ENCODE data around the gene WASF3. TPM values are rescaled to one million over a fixed set of nuclear protein-coding genes. Genes with fewer than 3 reads are reported as not detected.

The WASF3 gene
- total and polyA plus RNA-seq, 4 donors = 4.9 to 14.4 (median 8.3) TPM

GRCh38 chr13:26522571-26522970 lies 34.9 kb upstream of the WASF3 start:
- ATAC-seq (ENCODE audit: insufficient read depth, low FRiP score) (no peak), DNase-seq (no peak)
- Histone ChIP-seq H3K27ac (ENCODE audit: low read depth in 1 of 2, low read length in 1 of 2) (no peak overlapping the region), H3K27me3 (ENCODE audit: control insufficient read depth in 3 of 3, insufficient read depth in 3 of 3, low read length in 2 of 3) (no peaks in the 10 kb centered on the region), H3K36me3 (ENCODE audit: control insufficient read depth in 4 of 4, insufficient read depth in 4 of 4, low read length in 4 of 4) (no peaks in the 10 kb centered on the region), H3K9ac (ENCODE audit: insufficient read depth in 1 of 2, low read length in 2 of 2) (no peak overlapping the region), H3K9me3 (ENCODE audit: control insufficient read depth in 4 of 4, insufficient read depth in 3 of 4, low read length in 3 of 4) (peaks cover 0 to 5% (median 0%) of the 10 kb centered on the region in 4 donors), H3K4me3 (no peak overlapping the region), H3K4me1 (ENCODE audit: control insufficient read depth in 5 of 5, insufficient read depth in 5 of 5, low read length in 5 of 5) (no peaks in the 10 kb centered on the region)
- 81 to 89% methylated on average over 5 of the region's 5 CpGs for WGBS, 2 donors
- TF ChIP-seq CTCF (IDR thresholded peaks at IDR 0.05; ENCODE audit: control extremely low read depth, extremely low read depth) = no peak

- no peaks in the 10 kb centered on the region for H3K36me3 ChIP-seq (ENCODE audit: control insufficient read depth in 4 of 4, insufficient read depth in 4 of 4, low read length in 4 of 4)
- H3K9ac ChIP-seq (ENCODE audit: insufficient read depth in 1 of 2, low read length in 2 of 2) = no peak overlapping the region
- no peaks in the 10 kb centered on the region for H3K4me1 ChIP-seq (ENCODE audit: control insufficient read depth in 5 of 5, insufficient read depth in 5 of 5, low read length in 5 of 5)
- H3K27me3 ChIP-seq (ENCODE audit: control insufficient read depth in 3 of 3, insufficient read depth in 3 of 3, low read length in 2 of 3) = no peaks in the 10 kb centered on the region
- H3K4me3 ChIP-seq = no peak overlapping the region
- H3K9me3 ChIP-seq (ENCODE audit: control insufficient read depth in 4 of 4, insufficient read depth in 3 of 4, low read length in 3 of 4) = peaks cover 0 to 5% (median 0%) of the 10 kb centered on the region in 4 donors
- H3K27ac ChIP-seq (ENCODE audit: low read depth in 1 of 2, low read length in 1 of 2) = no peak overlapping the region
- TF ChIP-seq CTCF (IDR thresholded peaks at IDR 0.05; ENCODE audit: control extremely low read depth, extremely low read depth) = no peak
- 94 to 95% methylated on average over 6 of the region's 6 CpGs for WGBS, 2 donors
- ATAC-seq (ENCODE audit: insufficient read depth, low FRiP score) (no peak), DNase-seq (no peak)
Observed at GRCh38 chr13:26523007-26523406, 34.5 kb upstream of the WASF3 start.

GRCh38 chr13:26525528-26525927 lies 32.0 kb upstream of the WASF3 start:
- no peak for ATAC-seq (ENCODE audit: insufficient read depth, low FRiP score)
- Histone ChIP-seq H3K27ac (ENCODE audit: low read depth in 1 of 2, low read length in 1 of 2) (no peak overlapping the region), H3K27me3 (ENCODE audit: control insufficient read depth in 3 of 3, insufficient read depth in 3 of 3, low read length in 2 of 3) (no peaks in the 10 kb centered on the region), H3K4me3 (no peak overlapping the region), H3K9ac (ENCODE audit: insufficient read depth in 1 of 2, low read length in 2 of 2) (no peak overlapping the region), H3K9me3 (ENCODE audit: control insufficient read depth in 4 of 4, insufficient read depth in 3 of 4, low read length in 3 of 4) (peaks cover 0 to 5% (median 0%) of the 10 kb centered on the region in 4 donors), H3K4me1 (ENCODE audit: control insufficient read depth in 5 of 5, insufficient read depth in 5 of 5, low read length in 5 of 5) (no peaks in the 10 kb centered on the region), H3K36me3 (ENCODE audit: control insufficient read depth in 4 of 4, insufficient read depth in 4 of 4, low read length in 4 of 4) (no peaks in the 10 kb centered on the region)
- no peak for TF ChIP-seq CTCF (IDR thresholded peaks at IDR 0.05; ENCODE audit: control extremely low read depth, extremely low read depth)
- no peak for DNase-seq

- no peak for ATAC-seq (ENCODE audit: insufficient read depth, low FRiP score)
- 86 to 87% methylated on average over 2 of the region's 2 CpGs for WGBS, 2 donors
- TF ChIP-seq CTCF (IDR thresholded peaks at IDR 0.05; ENCODE audit: control extremely low read depth, extremely low read depth) = no peak
Observed at GRCh38 chr13:26526702-26527216, 30.7 kb upstream of the WASF3 start.

More at GRCh38 chr13:26526702-26527216, 30.7 kb upstream of the WASF3 start:
- Histone ChIP-seq H3K4me1 (ENCODE audit: control insufficient read depth in 5 of 5, insufficient read depth in 5 of 5, low read length in 5 of 5) (no peaks in the 10 kb centered on the region), H3K9ac (ENCODE audit: insufficient read depth in 1 of 2, low read length in 2 of 2) (no peak overlapping the region), H3K4me3 (no peak overlapping the region), H3K9me3 (ENCODE audit: control insufficient read depth in 4 of 4, insufficient read depth in 3 of 4, low read length in 3 of 4) (no peaks in the 10 kb centered on the region), H3K27ac (ENCODE audit: low read depth in 1 of 2, low read length in 1 of 2) (no peak overlapping the region), H3K27me3 (ENCODE audit: control insufficient read depth in 3 of 3, insufficient read depth in 3 of 3, low read length in 2 of 3) (no peaks in the 10 kb centered on the region), H3K36me3 (ENCODE audit: control insufficient read depth in 4 of 4, insufficient read depth in 4 of 4, low read length in 4 of 4) (no peaks in the 10 kb centered on the region)
- no peak for DNase-seq

All from lung (tissue), 12 donors.